ENCODE results near the gene RILPL2.
"Not testable (repeated sequence)": the region's sequence is repeated elsewhere in the genome, so short reads cannot be mapped to it uniquely, and the experiment has no call there.

The RILPL2 gene

GRCh38 chr12:123401753-123402683 lies 34.5 kb downstream of the RILPL2 start:
- no peak for DNase-seq

DNA sequence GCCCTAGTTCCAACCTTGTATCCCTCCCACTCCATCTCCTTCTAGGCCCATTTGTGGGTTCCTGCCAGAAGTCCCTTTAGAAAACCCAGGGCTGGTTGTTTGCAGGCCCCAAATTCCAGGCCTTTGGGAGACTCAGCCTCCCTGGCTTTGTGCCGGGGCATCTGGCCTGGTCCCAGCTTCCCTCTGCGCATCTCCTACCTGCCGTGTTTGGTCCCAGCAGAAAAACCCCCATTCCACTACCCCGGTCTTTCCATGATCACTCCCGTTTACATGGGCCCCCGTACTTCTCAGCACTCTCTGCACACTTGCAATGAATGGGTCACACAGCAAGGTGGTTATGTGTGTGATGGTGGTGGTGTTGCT lies 37.2 kb downstream of the RILPL2 start:
- DNase-seq: no peak

DNA sequence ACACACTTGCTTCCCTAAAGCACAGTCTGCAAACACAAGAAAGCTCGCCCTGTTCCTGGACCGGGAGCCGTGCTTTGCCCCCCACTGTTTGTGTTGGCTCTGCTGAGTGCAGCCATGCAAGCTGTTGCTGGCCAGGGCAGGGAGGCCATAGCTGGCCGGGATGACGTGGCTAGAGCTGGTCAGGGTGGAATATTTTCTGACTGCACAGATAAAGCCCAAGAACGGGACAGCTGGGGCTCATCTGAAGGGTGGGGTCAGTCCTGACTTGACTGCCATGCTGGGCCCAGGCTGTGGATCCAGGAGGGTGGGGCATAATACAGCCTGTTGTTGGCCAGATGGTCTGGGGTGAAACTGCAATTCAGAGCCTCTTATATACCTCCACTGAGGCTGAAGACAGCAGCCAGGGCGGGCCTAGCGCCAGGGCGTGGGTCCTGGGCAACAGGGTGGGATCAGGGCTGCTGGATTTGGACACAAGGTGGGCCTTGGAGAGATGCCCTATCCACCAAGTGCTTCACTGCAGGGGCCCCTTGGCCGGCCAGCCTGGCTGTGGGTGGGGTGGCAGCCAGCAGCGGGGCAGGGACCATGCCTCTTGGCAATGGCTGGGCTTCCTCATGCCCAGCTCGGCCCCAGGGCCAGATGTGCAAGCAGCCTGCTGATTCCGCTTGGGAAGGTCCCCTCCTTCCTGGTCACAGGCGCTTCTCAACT lies 37.8 kb downstream of the RILPL2 start:
- DNase-seq: no peak

GRCh38 chr12:123398177-123398549 lies 38.3 kb downstream of the RILPL2 start:
- DNase-seq: no peak

DNA sequence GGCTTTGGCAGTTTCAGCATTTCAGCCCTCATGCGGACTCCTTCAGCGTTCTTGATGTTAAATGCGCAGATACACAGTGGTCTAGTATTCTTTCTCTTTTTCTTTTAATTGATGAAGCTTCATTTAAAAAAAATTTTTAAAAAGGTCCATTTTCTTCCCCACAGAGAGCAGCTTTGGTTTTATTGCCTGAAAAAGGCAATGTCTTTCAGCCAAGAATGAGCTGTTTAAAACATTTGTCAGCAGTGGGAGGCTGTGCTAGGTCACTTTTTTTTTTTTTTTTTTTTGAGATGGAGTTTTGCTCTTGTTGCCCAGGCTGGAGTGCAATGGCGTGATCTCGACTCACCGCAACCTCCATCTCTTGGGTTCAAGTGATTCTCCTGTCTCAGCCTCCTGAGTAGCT lies 39.1 kb downstream of the RILPL2 start:
- no peak for DNase-seq

GRCh38 chr12:123396954-123397353 lies 39.5 kb downstream of the RILPL2 start:
- no peak for DNase-seq

DNA sequence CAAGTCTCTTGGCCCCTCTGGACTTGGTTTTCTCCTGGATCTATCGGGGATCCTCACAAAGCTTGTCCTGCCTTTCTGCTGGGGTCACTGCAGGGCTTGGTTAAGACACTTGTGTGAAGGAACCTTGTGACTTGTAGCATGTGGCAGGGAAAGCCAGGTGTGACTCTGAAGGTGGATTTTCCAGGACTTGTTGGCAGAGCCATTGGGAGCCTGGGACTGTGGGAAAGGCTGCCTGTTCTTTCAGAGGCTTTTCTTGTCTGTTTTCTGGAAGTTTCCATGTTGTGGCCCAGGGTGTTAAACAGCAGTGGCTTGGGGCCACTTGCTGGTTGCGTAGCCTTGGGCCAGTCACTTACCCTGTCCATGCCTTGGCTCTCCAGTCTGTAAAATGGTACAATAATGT lies 39.9 kb downstream of the RILPL2 start:
- no peak for DNase-seq

GRCh38 chr12:123395236-123395635 lies 41.2 kb downstream of the RILPL2 start:
- DNase-seq: no peak

- DNase-seq: no peak
Measured at GRCh38 chr12:123393747-123394146, 42.7 kb downstream of the RILPL2 start.

GRCh38 chr12:123391546-123392343 lies 44.7 kb downstream of the RILPL2 start:
- no peak for DNase-seq

- DNase-seq: no peak
Measured at GRCh38 chr12:123390498-123391426, 45.7 kb downstream of the RILPL2 start.

- DNase-seq: no peak
Measured at GRCh38 chr12:123389560-123390351, 46.7 kb downstream of the RILPL2 start.

DNA sequence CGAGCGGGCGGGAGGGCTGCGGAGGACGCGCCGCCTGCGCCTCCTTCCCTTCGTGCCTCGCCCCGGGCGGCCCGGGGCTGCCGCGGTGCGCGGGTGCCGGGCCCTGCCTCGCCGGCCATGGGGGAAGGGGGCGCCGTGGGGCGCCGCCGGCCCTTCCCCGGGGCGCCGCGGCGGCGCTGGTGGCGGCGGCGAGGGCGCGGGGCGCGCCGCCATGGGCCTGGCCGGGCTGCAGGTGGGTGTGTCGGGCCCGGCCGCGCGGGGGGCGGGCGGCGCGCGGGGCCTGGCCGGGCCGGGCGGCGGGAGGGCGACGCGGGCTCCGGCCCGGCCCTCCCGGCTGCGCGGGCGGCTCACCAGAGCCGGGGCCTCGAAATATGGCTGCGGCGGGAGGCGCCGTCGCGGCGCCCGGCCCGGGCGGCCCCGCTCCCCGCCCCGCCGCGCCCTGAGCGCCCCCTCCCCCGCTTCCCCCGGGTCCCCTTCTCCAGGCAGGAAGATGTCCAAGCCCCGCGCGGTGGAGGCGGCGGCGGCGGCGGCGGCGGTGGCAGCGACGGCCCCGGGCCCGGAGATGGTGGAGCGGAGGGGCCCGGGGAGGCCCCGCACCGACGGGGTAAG lies 47.4 kb downstream of the RILPL2 start:
- DNase-seq: no peak

- DNase-seq: peak; percentile 49
Measured at GRCh38 chr12:123388177-123388950, 48.1 kb downstream of the RILPL2 start.

- DNase-seq: no peak
Measured at GRCh38 chr12:123387508-123388176, 48.8 kb downstream of the RILPL2 start.

DNA sequence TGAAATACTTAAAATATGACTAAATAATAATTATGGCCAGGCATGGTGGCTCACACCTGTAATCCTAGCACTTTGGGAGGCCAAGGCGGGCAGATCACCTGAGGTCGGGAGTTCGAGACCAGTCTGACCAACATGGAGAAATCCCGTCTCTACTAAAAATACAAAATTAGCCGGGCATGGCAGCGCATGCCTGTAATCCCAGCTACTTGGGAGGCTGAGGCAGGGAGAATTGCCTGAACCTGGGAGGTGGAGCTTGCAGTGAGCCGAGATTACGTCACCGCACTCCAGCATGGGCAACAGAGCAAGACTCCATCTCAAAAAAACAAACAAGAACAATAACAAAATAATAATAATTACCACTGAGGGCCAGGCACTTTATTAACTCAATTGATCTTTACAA lies 50.9 kb downstream of the RILPL2 start:
- DNase-seq: not testable (repeated sequence)

DNA sequence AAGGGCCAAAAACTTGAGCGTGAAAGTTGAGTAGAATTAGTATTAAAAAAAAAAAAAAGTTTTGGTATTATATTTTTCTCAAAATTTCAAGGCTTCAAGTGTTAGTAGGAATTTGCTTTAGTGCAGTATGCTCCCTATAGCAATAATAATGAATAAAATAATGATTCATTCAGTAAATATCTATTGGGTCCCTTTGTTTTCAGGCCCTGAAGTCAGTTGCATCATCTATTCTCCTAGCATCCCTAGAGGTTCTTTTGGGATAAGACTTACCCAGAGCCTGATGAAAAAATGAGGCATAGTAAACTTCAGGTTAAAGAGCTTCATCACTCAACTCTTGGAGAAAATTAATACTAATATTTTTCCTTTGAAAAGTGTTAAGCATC lies 51.5 kb downstream of the RILPL2 start:
- no peak for DNase-seq

- no peak for DNase-seq
Measured at GRCh38 chr12:123384318-123384993, 52.0 kb downstream of the RILPL2 start.

DNA sequence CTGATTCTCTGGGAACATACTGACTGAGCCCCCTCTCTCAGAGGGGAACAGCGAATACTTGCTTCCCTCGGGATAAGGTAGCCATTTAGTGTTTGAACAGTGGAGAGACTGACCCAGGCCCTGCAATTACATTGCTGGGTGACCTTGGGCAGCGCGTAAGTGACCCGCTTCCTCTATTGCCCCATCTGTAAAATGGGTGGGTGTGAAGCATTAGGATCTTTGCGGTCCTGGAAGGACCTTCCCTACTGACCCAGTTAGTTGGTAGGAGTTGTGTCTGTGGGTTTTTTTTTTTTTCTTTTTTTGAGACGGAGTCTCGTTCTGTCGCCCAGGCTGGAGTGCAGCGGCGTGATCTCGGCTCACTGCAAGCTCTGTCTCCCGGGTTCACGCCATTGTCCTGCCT lies 53.8 kb downstream of the RILPL2 start:
- no peak for DNase-seq
